ENCODE measurements around the gene ACD.
A peak's percentile ranks its signal among the peaks of the same experiment; 100 is the strongest.

Gene ACD

GRCh38 chr16:67668495-67669157 lies 8.6 kb upstream of the ACD start:
- peaks cover 19% of the 10 kb centered on the region for H3K4me1 Mint-ChIP-seq (ENCODE audit: low read depth)
- H3K36me3 Mint-ChIP-seq (ENCODE audit: low read depth) = peaks cover 2% of the 10 kb centered on the region
- H3K27me3 Mint-ChIP-seq (ENCODE audit: low read depth) = no peaks in the 10 kb centered on the region
- H3K27ac Mint-ChIP-seq = no peak overlapping the region
- H3K9me3 Mint-ChIP-seq = no peaks in the 10 kb centered on the region
- peak overlapping the region; percentile 11 for H3K4me3 Mint-ChIP-seq

- Mint-ChIP-seq H3K4me1 (ENCODE audit: low read depth) (peaks cover 19% of the 10 kb centered on the region), H3K36me3 (ENCODE audit: low read depth) (peaks cover 2% of the 10 kb centered on the region), H3K27me3 (ENCODE audit: low read depth) (no peaks in the 10 kb centered on the region), H3K27ac (no peak overlapping the region), H3K4me3 (no peak overlapping the region), H3K9me3 (no peaks in the 10 kb centered on the region)
These were observed 7.9 kb upstream of the ACD start for GRCh38 chr16:67667817-67668494.

GRCh38 chr16:67667453-67667816 lies 7.4 kb upstream of the ACD start:
- no peaks in the 10 kb centered on the region for H3K9me3 Mint-ChIP-seq
- H3K27ac Mint-ChIP-seq = no peak overlapping the region
- H3K4me1 Mint-ChIP-seq (ENCODE audit: low read depth) = peaks cover 15% of the 10 kb centered on the region
- no peaks in the 10 kb centered on the region for H3K27me3 Mint-ChIP-seq (ENCODE audit: low read depth)
- H3K4me3 Mint-ChIP-seq = peak overlapping the region; percentile 86
- H3K36me3 Mint-ChIP-seq (ENCODE audit: low read depth) = peaks cover 2% of the 10 kb centered on the region

- peaks cover 14% of the 10 kb centered on the region for H3K4me1 Mint-ChIP-seq (ENCODE audit: low read depth)
- H3K27me3 Mint-ChIP-seq (ENCODE audit: low read depth) = no peaks in the 10 kb centered on the region
- H3K36me3 Mint-ChIP-seq (ENCODE audit: low read depth) = peaks cover 2% of the 10 kb centered on the region
- peak within 1 kb of the TSS; percentile 86 for H3K4me3 Mint-ChIP-seq
- no peaks in the 10 kb centered on the region for H3K9me3 Mint-ChIP-seq
- peak within 1 kb of the TSS; percentile 69 for H3K27ac Mint-ChIP-seq
These were observed 6.7 kb upstream of the ACD start, which contains the start of the genes C16orf86 and ENKD1 for GRCh38 chr16:67666559-67667452. C16orf86 (plus strand) TSS chr16:67666814; CDS start chr16:67666971, 157 bp downstream. ENKD1 (minus strand) TSS chr16:67666750; CDS start chr16:67666442, 308 bp downstream.

GRCh38 chr16:67666032-67666551 lies 6.0 kb upstream of the ACD start:
- H3K9me3 Mint-ChIP-seq = no peaks in the 10 kb centered on the region
- peaks cover 2% of the 10 kb centered on the region for H3K36me3 Mint-ChIP-seq (ENCODE audit: low read depth)
- H3K27me3 Mint-ChIP-seq (ENCODE audit: low read depth) = no peaks in the 10 kb centered on the region
- H3K4me1 Mint-ChIP-seq (ENCODE audit: low read depth) = peaks cover 19% of the 10 kb centered on the region
- H3K4me3 Mint-ChIP-seq = peak overlapping the region; percentile 71
- H3K27ac Mint-ChIP-seq = no peak overlapping the region

GRCh38 chr16:67665598-67665997 lies 5.5 kb upstream of the ACD start:
- peak overlapping the region; percentile 9 for H3K27ac Mint-ChIP-seq
- H3K36me3 Mint-ChIP-seq (ENCODE audit: low read depth) = peaks cover 2% of the 10 kb centered on the region
- H3K4me3 Mint-ChIP-seq = peak overlapping the region; percentile 71
- H3K27me3 Mint-ChIP-seq (ENCODE audit: low read depth) = no peaks in the 10 kb centered on the region
- H3K4me1 Mint-ChIP-seq (ENCODE audit: low read depth) = peaks cover 20% of the 10 kb centered on the region
- H3K9me3 Mint-ChIP-seq = no peaks in the 10 kb centered on the region

- no peaks in the 10 kb centered on the region for H3K9me3 Mint-ChIP-seq
- peak overlapping the region; percentile 42 for H3K4me3 Mint-ChIP-seq
- peaks cover 20% of the 10 kb centered on the region for H3K4me1 Mint-ChIP-seq (ENCODE audit: low read depth)
- peaks cover 2% of the 10 kb centered on the region for H3K36me3 Mint-ChIP-seq (ENCODE audit: low read depth)
- H3K27ac Mint-ChIP-seq = no peak overlapping the region
- no peaks in the 10 kb centered on the region for H3K27me3 Mint-ChIP-seq (ENCODE audit: low read depth)
These were observed 4.8 kb upstream of the ACD start for GRCh38 chr16:67664871-67665270.

GRCh38 chr16:67664258-67664657 lies 4.2 kb upstream of the ACD start:
- Mint-ChIP-seq H3K36me3 (ENCODE audit: low read depth) (peaks cover 2% of the 10 kb centered on the region), H3K27me3 (ENCODE audit: low read depth) (no peaks in the 10 kb centered on the region), H3K27ac (no peak overlapping the region), H3K9me3 (no peaks in the 10 kb centered on the region), H3K4me3 (peak overlapping the region; percentile 42), H3K4me1 (ENCODE audit: low read depth) (peaks cover 18% of the 10 kb centered on the region)

GRCh38 chr16:67663877-67664222 lies 3.8 kb upstream of the ACD start:
- no peak overlapping the region for H3K27ac Mint-ChIP-seq
- no peaks in the 10 kb centered on the region for H3K27me3 Mint-ChIP-seq (ENCODE audit: low read depth)
- H3K4me1 Mint-ChIP-seq (ENCODE audit: low read depth) = peaks cover 22% of the 10 kb centered on the region
- no peak overlapping the region for H3K4me3 Mint-ChIP-seq
- H3K36me3 Mint-ChIP-seq (ENCODE audit: low read depth) = peaks cover 2% of the 10 kb centered on the region
- H3K9me3 Mint-ChIP-seq = no peaks in the 10 kb centered on the region

GRCh38 chr16:67663151-67663876 lies 3.3 kb upstream of the ACD start:
- no peaks in the 10 kb centered on the region for H3K9me3 Mint-ChIP-seq
- H3K27ac Mint-ChIP-seq = no peak overlapping the region
- H3K4me1 Mint-ChIP-seq (ENCODE audit: low read depth) = peaks cover 25% of the 10 kb centered on the region
- H3K36me3 Mint-ChIP-seq (ENCODE audit: low read depth) = peaks cover 2% of the 10 kb centered on the region
- no peak overlapping the region for H3K4me3 Mint-ChIP-seq
- no peaks in the 10 kb centered on the region for H3K27me3 Mint-ChIP-seq (ENCODE audit: low read depth)

- H3K36me3 Mint-ChIP-seq (ENCODE audit: low read depth) = peaks cover 5% of the 10 kb centered on the region
- H3K4me3 Mint-ChIP-seq = no peak overlapping the region
- peaks cover 25% of the 10 kb centered on the region for H3K4me1 Mint-ChIP-seq (ENCODE audit: low read depth)
- H3K27me3 Mint-ChIP-seq (ENCODE audit: low read depth) = no peaks in the 10 kb centered on the region
- H3K9me3 Mint-ChIP-seq = no peaks in the 10 kb centered on the region
- no peak overlapping the region for H3K27ac Mint-ChIP-seq
These were observed 2.6 kb upstream of the ACD start for GRCh38 chr16:67662653-67663010.

GRCh38 chr16:67661886-67662652 lies 2.0 kb upstream of the ACD start:
- Mint-ChIP-seq H3K27ac (no peak overlapping the region), H3K4me1 (ENCODE audit: low read depth) (peaks cover 21% of the 10 kb centered on the region), H3K36me3 (ENCODE audit: low read depth) (peaks cover 5% of the 10 kb centered on the region), H3K27me3 (ENCODE audit: low read depth) (no peaks in the 10 kb centered on the region), H3K4me3 (peak overlapping the region; percentile 46), H3K9me3 (no peaks in the 10 kb centered on the region)

- no peaks in the 10 kb centered on the region for H3K27me3 Mint-ChIP-seq (ENCODE audit: low read depth)
- H3K27ac Mint-ChIP-seq = peak overlapping the region; percentile 90
- H3K4me1 Mint-ChIP-seq (ENCODE audit: low read depth) = peaks cover 18% of the 10 kb centered on the region
- peaks cover 5% of the 10 kb centered on the region for H3K36me3 Mint-ChIP-seq (ENCODE audit: low read depth)
- H3K4me3 Mint-ChIP-seq = peak overlapping the region; percentile 92
- no peaks in the 10 kb centered on the region for H3K9me3 Mint-ChIP-seq
These were observed 1.2 kb upstream of the ACD start for GRCh38 chr16:67661101-67661761.

Data from T-helper 1 cell treated with Interleukin-12 subunit alpha and Interleukin-12 subunit beta and Interleukin-4 antibody, amounts not matched to agents 30 μg/mL and 1 μg/mL, for 36 hours (primary cell).